Kidney (tissue), 14 donors: ENCODE results near the gene GJA3. TPM values are rescaled to one million over a fixed set of nuclear protein-coding genes. Genes with fewer than 3 reads are reported as not detected.

Source experiments
- DNase-seq, 5 donors: peaks; one replicate each; pipeline ENCODE4 v3.0.0-alpha.2; 2013 to 2020
- FAIRE-seq: peaks from 2 replicates; lab custom pipeline; 2012; peaks lifted over from hg19 to GRCh38; lab: Jason Lieb, UNC
- H3K27ac ChIP-seq, 2 donors: one replicate each; pipeline ENCODE4 v1.7.0; 2013; ENCODE audit warnings: low read depth in 2 of 2, low read length in 2 of 2, inconsistent platforms in 1 of 2
- H3K27me3 ChIP-seq: one replicate; pipeline ENCODE4 v1.7.1; 2013; ENCODE audit warnings: low read length, inconsistent platforms; ENCODE audit not compliant: control insufficient read depth, insufficient read depth
- H3K36me3 ChIP-seq, 3 donors: one replicate each; pipeline versions ENCODE4 v1.7.0 to v1.7.1; 2013; ENCODE audit warnings: low read length in 3 of 3, control low read depth in 1 of 3, inconsistent platforms in 1 of 3; ENCODE audit not compliant: insufficient read depth in 3 of 3, control insufficient read depth in 2 of 3
- H3K4me1 ChIP-seq, 3 donors: one replicate each; pipeline versions ENCODE4 v1.7.0 to v1.7.1; 2013; ENCODE audit warnings: low read length in 3 of 3, inconsistent platforms in 1 of 3, low read depth in 1 of 3; ENCODE audit not compliant: control insufficient read depth in 2 of 3, insufficient read depth in 2 of 3
- H3K4me3 ChIP-seq, 3 donors: one replicate each; pipeline versions ENCODE4 v1.7.0 to v1.8.1; 2013; ENCODE audit warnings: low read length in 3 of 3, control low read depth in 1 of 3, inconsistent platforms in 1 of 3
- H3K9ac ChIP-seq, 3 donors: one replicate each; pipeline versions ENCODE4 v1.7.0 to v1.7.1; 2013; ENCODE audit warnings: low read length in 3 of 3, control low read depth in 1 of 3, inconsistent platforms in 1 of 3
- H3K9me3 ChIP-seq, 3 donors: one replicate each; pipeline versions ENCODE4 v1.7.0 to v1.7.1; 2013; ENCODE audit warnings: low read length in 3 of 3, control low read depth in 1 of 3, inconsistent platforms in 1 of 3; ENCODE audit not compliant: control insufficient read depth in 2 of 3, insufficient read depth in 1 of 3
- CTCF ChIP-seq: IDR thresholded peaks from 3 replicates; pipeline ENCODE4 v1.5.1; 2012; ENCODE audit warnings: mild to moderate bottlenecking, moderate library complexity, borderline replicate concordance; ENCODE audit not compliant: insufficient read depth; ENCODE audit errors: extremely low read depth
- intact Hi-C: fragments of 100-400 bp; cut with DNase I; formaldehyde crosslinking; loops from one replicate; pipeline ENCODE4 v1.11.1; 2022
- polyA plus RNA-seq: library from polyadenylated mRNA; stranded (reverse); fragments of 350-450 nt; fragmentation: Illumina TruSeq; extraction: RNeasy Lipid Tissue Mini Kit (QIAGEN cat#74804); gene quantifications from one replicate; pipeline ENCODE4 v1.2.3, GENCODE V29; 2014; ENCODE audit warnings: low read depth, low replicate concordance; ENCODE audit not compliant: insufficient read depth
- total RNA-seq: library from RNA; stranded (reverse); fragmentation: NEBNext Ultra II Directional; extraction: Animal tissue kit (Norgen Biotek cat#: 25700); gene quantifications from one replicate; pipeline ENCODE4 v1.2.1, GENCODE V29; 2021
- donor health status: control.
- donor health status: control.
- donor health status: control.
- donor health status: control.
- donor health status: control.
- donor health status: DM: yes; HTN: yes; CAD: no.
- donor health status: Normal renal cell carcinoma (clear cell type).

GJA3 gene
- total and polyA plus RNA-seq, 2 donors from 2014 or later, result 0.16 to 1.1 TPM

GRCh38 chr13:20165417-20166257, 4.8 kb upstream of the GJA3 start:
- H3K4me1 ChIP-seq, result peaks cover 0 to 4% (median 0%) of the 10 kb centered on the region in 3 donors
- intact Hi-C loops, result no loop called here
- no peak overlapping the region for H3K27ac ChIP-seq
- peak in 2 of 5 donors; percentile 21 to 32 for DNase-seq
- no peaks in the 10 kb centered on the region for H3K9me3 ChIP-seq
- no peak for TF ChIP-seq CTCF
- no peak overlapping the region for H3K4me3 ChIP-seq
- H3K9ac ChIP-seq, result no peak overlapping the region
- H3K27me3 ChIP-seq, result peaks cover 7% of the 10 kb centered on the region
- FAIRE-seq, result no peak
- no peaks in the 10 kb centered on the region for H3K36me3 ChIP-seq

GRCh38 chr13:20161951-20162300, 1.1 kb upstream of the GJA3 start:
- FAIRE-seq (no peak), DNase-seq (no peak)
- Histone ChIP-seq H3K27me3 (peaks cover 27% of the 10 kb centered on the region), H3K9ac (no peak overlapping the region), H3K4me3 (no peak overlapping the region), H3K36me3 (no peaks in the 10 kb centered on the region), H3K4me1 (peaks cover 0 to 4% (median 0%) of the 10 kb centered on the region in 3 donors), H3K27ac (no peak overlapping the region), H3K9me3 (no peaks in the 10 kb centered on the region)
- no peak for TF ChIP-seq CTCF
- intact Hi-C loops, result no loop called here

GRCh38 chr13:20161275-20161950, 561 bp upstream of the GJA3 start:
- intact Hi-C loops, result no loop called here
- Histone ChIP-seq H3K27me3 (peaks cover 27% of the 10 kb centered on the region), H3K9me3 (no peaks in the 10 kb centered on the region), H3K27ac (no peak overlapping the region), H3K9ac (no peak overlapping the region), H3K4me1 (peaks cover 0 to 4% (median 0%) of the 10 kb centered on the region in 3 donors), H3K4me3 (no peak overlapping the region), H3K36me3 (no peaks in the 10 kb centered on the region)
- DNase-seq (peak in 4 of 5 donors; percentile 36 to 66 (median 50)), FAIRE-seq (no peak)
- no peak for TF ChIP-seq CTCF
